Gastroesophageal sphincter (tissue), 4 donors: ENCODE results near the gene RBM47. TPM values are rescaled to one million over a fixed set of nuclear protein-coding genes. Genes with fewer than 3 reads are reported as not detected.
"Not testable (repeated sequence)": the region's sequence is repeated elsewhere in the genome, so short reads cannot be mapped to it uniquely, and the experiment has no call there.

Experiments used
- ATAC-seq: fragments of 150-250 bp; one replicate; pipeline ENCODE4 v1.9.1; 2016; ENCODE audit warnings: mild to moderate bottlenecking, moderate library complexity
- H3K27ac ChIP-seq, 4 donors: fragments of 200-600 bp; sonication (generic) in 3 of 4; 1 replicate in 3 of 4; 2 replicates in 1 of 4; pipeline ENCODE4 v1.5.1; 2016 to 2019
- H3K27me3 ChIP-seq: fragments of 200-600 bp; sonication (generic); one replicate; pipeline ENCODE4 v1.5.1; 2019
- H3K36me3 ChIP-seq, 2 donors: fragments of 200-600 bp; sonication (generic); one replicate each; pipeline ENCODE4 v1.5.1; 2019; ENCODE audit warnings: control low read depth in 1 of 2
- H3K4me1 ChIP-seq, 3 donors: fragments of 200-600 bp; sonication (generic); 1 replicate in 2 of 3; 2 replicates in 1 of 3; pipeline ENCODE4 v1.5.1; 2016 to 2019; ENCODE audit warnings: control low read depth in 2 of 3
- H3K4me3 ChIP-seq, 2 donors: fragments of 200-600 bp; sonication (generic); one replicate each; pipeline ENCODE4 v1.5.1; 2019; ENCODE audit warnings: mild to moderate bottlenecking in 1 of 2, moderate library complexity in 1 of 2
- H3K9me3 ChIP-seq, 3 donors: fragments of 200-600 bp; sonication (generic); one replicate each; pipeline ENCODE4 v1.5.1; 2017 to 2019; ENCODE audit warnings: control low read depth in 2 of 3
- EP300 ChIP-seq: sonication (generic); formaldehyde crosslinking; IDR thresholded peaks from one replicate; pipeline ENCODE4 v1.6.1; 2017; ENCODE audit warnings: antibody characterized with exemption, mild to moderate bottlenecking
- POLR2A ChIP-seq, 2 donors: fragments of 450-650 bp; IDR thresholded peaks; one replicate each; pipeline ENCODE4 v1.6.1; 2017; ENCODE audit warnings: antibody characterized with exemption in 2 of 2, mild to moderate bottlenecking in 2 of 2, moderate library complexity in 1 of 2
- POLR2AphosphoS5 ChIP-seq: sonication (generic); formaldehyde crosslinking; IDR thresholded peaks from one replicate; pipeline ENCODE4 v1.6.1; 2017; ENCODE audit warnings: antibody characterized with exemption
- WGBS, 2 donors: methylation state at CpG; one replicate each; pipeline ENCODE4 v1.1.5; 2018; ENCODE audit warnings: low coverage in 1 of 2; 5-methylcytosine and 5-hydroxymethylcytosine counted together
- total RNA-seq, 4 donors: library from RNA; depleted of rRNA; stranded (reverse); fragments of >200 nt; gene quantifications; one replicate each; pipeline ENCODE4 v1.1.0, GENCODE V29; 2016
- TF ChIP-seq, protein P1 (sequence below), 4 experiments: fragments of 200-600 bp in 2 of 4; fragments of 450-650 bp in 2 of 4; sonication (generic) in 1 of 4; IDR thresholded peaks; one replicate each; pipeline ENCODE4 v1.5.1; 2017 to 2019; ENCODE audit warnings: antibody characterized with exemption in 4 of 4, mild to moderate bottlenecking in 2 of 4, moderate library complexity in 2 of 4

Gene RBM47
- total RNA-seq, 4 donors from 2014 or later, result 9.1 to 36.9 (median 26.4) TPM

DNA sequence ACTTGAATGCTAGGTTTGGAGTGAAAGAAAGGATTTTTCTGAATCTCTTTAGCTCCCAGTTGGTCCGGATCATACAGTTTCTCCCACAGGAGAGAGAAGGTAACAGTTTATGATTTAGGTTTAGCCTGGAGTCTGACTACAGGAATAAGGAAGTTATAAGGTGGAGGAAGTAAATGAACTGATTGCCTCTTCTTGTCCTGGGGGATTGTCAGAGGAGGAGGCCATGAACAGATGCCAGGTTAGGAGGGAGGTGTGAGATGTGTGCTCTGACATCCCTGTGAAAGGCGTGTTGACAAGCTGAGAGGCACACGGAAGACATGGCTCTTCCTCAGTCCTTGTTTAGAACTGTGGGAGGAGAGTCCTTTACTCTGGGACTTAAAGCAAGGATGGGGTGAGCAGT is 230.1 kb downstream of the RBM47 start:
- Histone ChIP-seq H3K36me3 (no peaks in the 10 kb centered on the region), H3K4me3 (no peak overlapping the region), H3K27ac (no peak overlapping the region), H3K9me3 (no peaks in the 10 kb centered on the region), H3K4me1 (peaks cover 0 to 13% (median 0%) of the 10 kb centered on the region in 3 donors), H3K27me3 (no peaks in the 10 kb centered on the region)
- no peak for ATAC-seq
- WGBS, 2 donors, result 68 to 77% methylated on average over 2 to 3 of the region's 3 CpGs
- no peak for TF ChIP-seq POLR2A (IDR thresholded peaks at IDR 0.05)
- TF ChIP-seq, protein P1, sequence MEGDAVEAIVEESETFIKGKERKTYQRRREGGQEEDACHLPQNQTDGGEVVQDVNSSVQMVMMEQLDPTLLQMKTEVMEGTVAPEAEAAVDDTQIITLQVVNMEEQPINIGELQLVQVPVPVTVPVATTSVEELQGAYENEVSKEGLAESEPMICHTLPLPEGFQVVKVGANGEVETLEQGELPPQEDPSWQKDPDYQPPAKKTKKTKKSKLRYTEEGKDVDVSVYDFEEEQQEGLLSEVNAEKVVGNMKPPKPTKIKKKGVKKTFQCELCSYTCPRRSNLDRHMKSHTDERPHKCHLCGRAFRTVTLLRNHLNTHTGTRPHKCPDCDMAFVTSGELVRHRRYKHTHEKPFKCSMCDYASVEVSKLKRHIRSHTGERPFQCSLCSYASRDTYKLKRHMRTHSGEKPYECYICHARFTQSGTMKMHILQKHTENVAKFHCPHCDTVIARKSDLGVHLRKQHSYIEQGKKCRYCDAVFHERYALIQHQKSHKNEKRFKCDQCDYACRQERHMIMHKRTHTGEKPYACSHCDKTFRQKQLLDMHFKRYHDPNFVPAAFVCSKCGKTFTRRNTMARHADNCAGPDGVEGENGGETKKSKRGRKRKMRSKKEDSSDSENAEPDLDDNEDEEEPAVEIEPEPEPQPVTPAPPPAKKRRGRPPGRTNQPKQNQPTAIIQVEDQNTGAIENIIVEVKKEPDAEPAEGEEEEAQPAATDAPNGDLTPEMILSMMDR (IDR thresholded peaks at IDR 0.05), result no peak
- TF ChIP-seq EP300, result no peak
- no peak for TF ChIP-seq POLR2AphosphoS5

DNA sequence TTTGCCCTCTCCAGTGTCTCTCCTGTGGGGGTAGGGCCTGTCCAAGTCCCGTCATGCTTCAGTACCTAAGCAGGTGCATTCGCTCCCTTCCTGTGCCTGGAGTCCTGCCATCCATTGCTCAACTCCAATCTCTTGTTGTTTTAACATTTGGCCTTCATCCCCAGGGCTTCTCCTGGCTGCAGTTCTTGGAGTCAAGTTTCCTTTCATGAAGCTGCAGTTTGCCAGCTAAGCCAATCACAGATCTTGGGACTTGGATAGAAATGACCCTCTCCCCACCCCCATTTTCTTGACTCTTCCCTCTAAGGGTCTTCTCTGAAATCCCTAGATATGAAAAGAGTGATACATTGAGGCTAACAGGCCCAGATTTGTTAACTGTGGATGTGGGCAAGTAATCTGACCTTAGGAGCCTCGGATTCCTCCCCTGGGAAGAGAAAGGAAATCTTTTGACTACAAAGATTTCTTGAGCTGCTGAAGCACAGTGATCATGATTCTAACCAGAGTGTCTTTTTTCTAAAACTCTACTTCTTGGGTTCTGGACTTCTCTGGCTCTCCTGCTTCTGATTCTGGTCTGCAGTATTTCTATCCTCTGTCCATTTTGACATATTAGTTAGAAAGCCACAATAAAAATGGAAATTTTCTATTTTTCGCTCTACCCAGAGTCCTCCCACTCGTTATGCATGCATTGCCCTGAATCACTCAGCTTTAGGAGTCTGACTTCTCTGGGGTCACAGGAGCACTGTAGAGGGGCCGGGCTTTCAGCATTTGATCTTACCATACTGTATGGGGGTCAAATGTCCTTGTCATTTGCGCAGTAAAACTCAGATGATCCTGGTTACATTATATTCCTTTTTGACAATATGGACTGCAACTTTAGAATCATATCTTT is 233.5 kb downstream of the RBM47 start:
- no peak overlapping the region for H3K27ac ChIP-seq
- H3K4me3 ChIP-seq, result no peak overlapping the region
- no peaks in the 10 kb centered on the region for H3K36me3 ChIP-seq
- WGBS, 2 donors, result 50 to 61% methylated on average over 6 to 7 of the region's 7 CpGs
- no peaks in the 10 kb centered on the region for H3K27me3 ChIP-seq
- peaks cover 0 to 13% (median 0%) of the 10 kb centered on the region in 3 donors for H3K4me1 ChIP-seq
- TF ChIP-seq POLR2AphosphoS5 (no peak), EP300 (no peak)
- ATAC-seq, result no peak
- H3K9me3 ChIP-seq, result no peaks in the 10 kb centered on the region

DNA sequence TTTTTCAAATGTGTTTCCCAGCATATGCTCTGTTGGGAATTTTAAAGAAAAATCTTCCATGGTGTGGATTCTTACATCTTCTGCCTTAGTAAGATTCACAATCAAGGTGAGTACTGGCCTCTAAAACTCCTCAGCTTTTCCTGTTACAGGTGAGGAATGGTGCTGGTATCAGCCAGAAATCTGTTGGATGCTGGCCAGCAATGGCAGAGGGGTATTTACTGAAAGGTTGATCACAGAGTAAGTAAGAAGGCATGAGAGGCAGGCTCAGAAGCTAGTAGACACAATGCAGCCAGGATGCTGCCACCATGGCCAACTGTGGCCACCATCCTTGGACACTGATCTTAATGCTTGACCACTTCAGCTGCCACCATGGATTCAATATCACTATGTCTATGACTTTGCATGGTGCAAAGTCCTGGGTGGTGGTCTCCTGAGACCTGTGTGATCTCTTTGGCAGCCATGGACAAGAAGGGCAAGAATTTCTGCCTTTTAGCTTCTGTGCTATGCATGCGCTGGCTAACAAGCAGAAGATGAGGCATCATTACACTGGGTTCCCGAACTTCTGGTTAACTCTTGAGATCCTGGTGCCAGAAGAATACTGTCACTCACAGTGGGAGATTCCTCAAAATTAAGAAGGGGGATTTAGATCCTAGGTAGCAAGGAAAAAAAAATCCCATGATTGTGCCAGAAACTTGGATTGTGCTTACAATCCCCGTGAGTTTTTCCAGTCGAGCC is 234.3 kb downstream of the RBM47 start:
- TF ChIP-seq POLR2AphosphoS5 (no peak), POLR2A (IDR thresholded peaks at IDR 0.05) (no peak), EP300 (no peak)
- TF ChIP-seq, protein P1 (IDR thresholded peaks at IDR 0.05), result no peak
- WGBS, 2 donors, result 40 to 45% methylated on average over 2 to 3 of the region's 4 CpGs
- H3K9me3 ChIP-seq, result no peaks in the 10 kb centered on the region
- no peak overlapping the region for H3K27ac ChIP-seq
- peaks cover 0 to 13% (median 0%) of the 10 kb centered on the region in 3 donors for H3K4me1 ChIP-seq
- H3K36me3 ChIP-seq, result no peaks in the 10 kb centered on the region
- no peaks in the 10 kb centered on the region for H3K27me3 ChIP-seq
- no peak for ATAC-seq
- H3K4me3 ChIP-seq, result no peak overlapping the region

DNA sequence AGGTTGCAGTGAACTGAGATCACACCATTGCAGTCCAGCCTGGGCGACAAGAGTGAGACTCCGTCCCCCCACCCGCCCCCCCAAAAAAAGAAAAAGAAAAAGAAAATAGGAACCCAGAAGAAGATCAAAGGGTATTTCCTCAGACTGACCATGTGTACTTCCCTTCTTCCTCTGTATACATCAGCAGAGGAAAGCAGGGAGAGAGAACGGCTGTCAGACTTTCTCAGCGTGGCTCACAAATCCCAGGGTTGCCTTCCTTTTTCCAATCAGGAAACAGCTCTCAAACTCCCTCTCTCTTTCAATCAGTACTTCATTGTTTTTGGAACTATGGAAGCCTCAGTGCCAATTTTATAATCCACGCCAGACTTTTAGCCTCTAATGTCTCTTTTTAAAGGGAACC is 235.4 kb downstream of the RBM47 start:
- no peaks in the 10 kb centered on the region for H3K27me3 ChIP-seq
- no peak for TF ChIP-seq POLR2A (IDR thresholded peaks at IDR 0.05)
- TF ChIP-seq, protein P1 (IDR thresholded peaks at IDR 0.05), result no peak
- TF ChIP-seq POLR2AphosphoS5, result no peak
- no peak for TF ChIP-seq EP300
- H3K27ac ChIP-seq, result no peak overlapping the region
- no peaks in the 10 kb centered on the region for H3K9me3 ChIP-seq
- H3K36me3 ChIP-seq, result no peaks in the 10 kb centered on the region
- no peak for ATAC-seq
- 31 to 52% methylated on average over 2 to 5 of the region's 6 CpGs for WGBS, 2 donors
- H3K4me3 ChIP-seq, result no peak overlapping the region
- peaks cover 0 to 13% (median 0%) of the 10 kb centered on the region in 3 donors for H3K4me1 ChIP-seq

DNA sequence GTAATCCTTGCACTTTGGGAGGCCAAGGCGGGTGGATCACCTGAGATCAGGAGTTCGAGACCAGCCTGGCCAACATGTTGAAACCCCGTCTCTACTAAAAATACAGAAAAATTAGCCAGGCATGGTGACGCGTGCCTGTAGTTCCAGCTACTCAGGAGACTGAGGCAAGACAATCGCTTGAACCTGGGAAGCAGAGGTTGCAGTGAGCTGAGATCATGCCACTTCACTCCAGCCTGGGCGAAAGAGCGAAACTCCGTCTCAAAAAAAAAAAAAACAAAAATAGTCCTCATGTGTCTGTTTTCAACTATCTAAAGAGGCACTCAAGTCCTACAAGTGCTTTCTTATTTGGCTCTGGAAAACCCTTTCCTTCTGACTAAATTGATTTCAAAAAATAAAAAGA is 237.4 kb downstream of the RBM47 start:
- 92% methylated on average over 7 of the region's 9 CpGs; no CpG with 5 or more reads in 1 of the 2 donors for WGBS, 2 donors
- H3K4me3 ChIP-seq, H3K36me3 ChIP-seq, H3K27me3 ChIP-seq, H3K27ac ChIP-seq, H3K9me3 ChIP-seq, ATAC-seq: not testable (repeated sequence)
- H3K4me1 ChIP-seq, result peaks cover 0 to 13% (median 0%) of the 10 kb centered on the region in 3 donors
